C4-2B (cell line): ENCODE data around the gene IFNG.
"Not testable (repeated sequence)": the region's sequence is repeated elsewhere in the genome, so short reads cannot be mapped to it uniquely, and the experiment has no call there.

Experiments
- H3K27ac ChIP-seq: fragments of 450-650 bp; 2 replicates; pipeline ENCODE4 v1.5.1; 2017
- ZFX ChIP-seq: fragments of 450-650 bp; IDR thresholded peaks from 2 replicates; pipeline ENCODE4 v1.6.1; 2017
- TF ChIP-seq, protein P1 (sequence below): fragments of 450-650 bp; conservative IDR thresholded peaks from 2 replicates; pipeline ENCODE4 v1.5.1; 2017; ENCODE audit warnings: mild to moderate bottlenecking

The IFNG gene

DNA sequence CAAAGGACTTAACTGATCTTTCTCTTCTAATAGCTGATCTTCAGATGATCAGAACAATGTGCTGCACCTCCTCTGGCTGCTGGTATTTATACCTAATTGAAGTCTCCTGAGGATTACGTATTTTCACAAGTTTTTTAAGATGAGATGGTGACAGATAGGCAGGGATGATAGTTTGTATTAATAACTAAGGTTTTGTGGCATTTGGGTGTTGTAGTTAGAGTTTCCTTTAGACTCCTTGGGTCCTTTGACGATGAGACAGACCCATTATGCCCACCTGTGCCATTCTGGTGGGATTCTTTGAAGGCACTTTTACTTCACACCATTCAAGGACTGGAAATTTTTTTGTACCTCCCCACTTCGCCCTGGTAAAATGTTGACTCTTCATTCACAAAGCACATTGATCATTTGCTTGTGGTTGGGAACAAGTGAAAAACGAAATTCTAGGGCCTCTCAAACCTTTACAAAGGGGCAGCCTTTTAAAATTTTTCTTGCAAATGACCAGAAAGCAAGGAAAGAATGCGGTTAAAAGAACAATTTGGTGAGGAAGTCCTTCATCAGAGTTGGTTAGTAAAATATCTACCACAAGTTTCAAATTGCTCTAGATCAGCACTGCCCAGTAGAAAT lies at the start of gene IFNG:
IFNG (minus strand) TSS at position 60 of the 624 bp plus-strand sequence. CDS start 125 bp downstream, outside the sequence.
- no peak within 1 kb of the TSS for H3K27ac ChIP-seq
- no peak for TF ChIP-seq ZFX
- TF ChIP-seq, protein P1, sequence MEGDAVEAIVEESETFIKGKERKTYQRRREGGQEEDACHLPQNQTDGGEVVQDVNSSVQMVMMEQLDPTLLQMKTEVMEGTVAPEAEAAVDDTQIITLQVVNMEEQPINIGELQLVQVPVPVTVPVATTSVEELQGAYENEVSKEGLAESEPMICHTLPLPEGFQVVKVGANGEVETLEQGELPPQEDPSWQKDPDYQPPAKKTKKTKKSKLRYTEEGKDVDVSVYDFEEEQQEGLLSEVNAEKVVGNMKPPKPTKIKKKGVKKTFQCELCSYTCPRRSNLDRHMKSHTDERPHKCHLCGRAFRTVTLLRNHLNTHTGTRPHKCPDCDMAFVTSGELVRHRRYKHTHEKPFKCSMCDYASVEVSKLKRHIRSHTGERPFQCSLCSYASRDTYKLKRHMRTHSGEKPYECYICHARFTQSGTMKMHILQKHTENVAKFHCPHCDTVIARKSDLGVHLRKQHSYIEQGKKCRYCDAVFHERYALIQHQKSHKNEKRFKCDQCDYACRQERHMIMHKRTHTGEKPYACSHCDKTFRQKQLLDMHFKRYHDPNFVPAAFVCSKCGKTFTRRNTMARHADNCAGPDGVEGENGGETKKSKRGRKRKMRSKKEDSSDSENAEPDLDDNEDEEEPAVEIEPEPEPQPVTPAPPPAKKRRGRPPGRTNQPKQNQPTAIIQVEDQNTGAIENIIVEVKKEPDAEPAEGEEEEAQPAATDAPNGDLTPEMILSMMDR, result no peak

DNA sequence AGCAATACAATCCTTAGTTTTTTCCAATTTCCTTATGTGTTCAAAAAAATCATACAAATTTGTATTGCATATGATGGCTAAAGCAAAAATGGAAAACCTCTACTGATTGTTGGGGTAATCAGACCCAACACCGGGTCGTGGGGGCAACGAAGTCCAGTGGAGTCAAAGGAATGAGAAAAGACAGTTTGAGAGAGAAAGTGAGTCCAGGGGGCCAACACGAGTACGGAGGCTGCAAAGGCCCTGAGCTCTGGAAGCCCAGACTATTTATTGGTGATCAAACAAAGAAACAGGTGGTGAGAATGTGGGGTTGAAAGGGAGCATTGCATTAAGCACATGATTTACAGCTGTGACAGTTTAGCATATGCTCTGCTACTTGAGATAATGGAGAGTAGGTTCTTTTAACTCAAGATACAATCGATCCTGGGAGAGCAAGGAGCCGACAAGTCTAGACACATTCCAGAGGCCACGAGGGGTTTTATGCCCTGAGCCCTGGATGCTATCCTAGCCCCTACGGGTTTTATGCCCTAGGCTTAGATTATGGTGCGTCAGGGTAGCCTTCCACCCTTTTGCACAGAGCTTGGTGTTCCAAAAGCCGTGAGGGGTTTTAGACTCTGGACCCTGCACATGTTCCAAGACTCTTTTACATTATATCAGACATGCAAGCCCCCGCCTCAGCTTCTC lies 49.6 kb upstream of the IFNG start:
- not testable (repeated sequence) for H3K27ac ChIP-seq

DNA sequence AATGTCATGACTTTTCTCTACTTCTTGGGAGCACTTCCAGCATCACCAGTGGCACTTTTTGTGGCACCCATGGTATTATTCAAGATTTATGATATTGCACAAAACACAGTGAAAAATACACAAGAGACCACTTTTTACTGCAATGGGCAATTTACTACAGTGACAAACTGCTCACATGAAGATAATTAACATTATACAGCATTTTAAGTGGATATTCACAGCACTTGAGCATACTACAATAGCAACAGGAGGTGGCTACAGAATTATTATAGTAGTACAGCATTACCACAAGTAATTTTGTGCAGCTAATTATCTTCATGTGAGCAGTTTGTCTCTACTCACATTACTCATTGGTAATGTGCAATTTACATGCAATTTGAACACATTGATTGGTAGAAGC lies 47.7 kb upstream of the IFNG start:
- no peak for TF ChIP-seq ZFX
- TF ChIP-seq, protein P1, result no peak
- no peak overlapping the region for H3K27ac ChIP-seq

DNA sequence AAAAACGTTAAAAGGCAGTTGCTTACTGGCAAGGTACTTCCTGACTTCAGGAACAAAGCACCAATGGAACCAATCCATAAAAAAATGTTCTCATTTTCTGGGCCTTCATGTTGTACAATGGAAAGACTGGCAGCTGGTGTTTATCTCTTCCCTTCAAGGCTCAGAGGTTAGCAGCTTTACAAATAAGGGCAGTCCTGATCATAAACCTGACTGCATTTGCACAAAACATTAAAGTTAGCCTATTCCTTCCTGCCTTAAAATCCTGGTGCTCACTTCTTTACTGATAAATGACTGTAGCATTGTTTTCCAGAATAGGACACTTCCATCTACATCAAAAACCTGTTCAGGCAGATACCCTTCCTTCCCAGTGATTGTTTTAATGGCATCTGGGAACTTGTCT lies 46.9 kb upstream of the IFNG start:
- TF ChIP-seq, protein P1, result no peak
- TF ChIP-seq ZFX, result no peak
- no peak overlapping the region for H3K27ac ChIP-seq

DNA sequence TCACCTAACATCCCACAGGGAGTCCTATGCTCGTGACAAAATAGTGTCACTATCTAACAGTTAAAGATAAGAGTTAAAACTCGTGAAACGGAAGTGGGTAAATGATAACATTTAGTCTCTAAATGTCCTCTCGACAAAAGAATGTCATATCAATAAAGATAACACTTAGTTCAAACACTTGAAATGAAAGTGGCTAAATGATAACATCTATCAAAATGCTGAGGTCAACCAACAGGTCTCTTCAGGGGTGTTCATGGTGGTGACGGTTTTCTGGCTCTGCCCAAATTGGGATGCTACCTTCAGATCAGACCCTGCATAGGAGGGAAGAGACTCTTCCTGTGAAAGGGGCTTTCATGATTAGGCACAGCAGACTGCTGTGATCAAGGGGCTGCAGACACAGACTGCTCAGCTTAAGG lies 43.9 kb upstream of the IFNG start:
- TF ChIP-seq ZFX, result no peak
- TF ChIP-seq, protein P1, result no peak
- H3K27ac ChIP-seq, result no peak overlapping the region

DNA sequence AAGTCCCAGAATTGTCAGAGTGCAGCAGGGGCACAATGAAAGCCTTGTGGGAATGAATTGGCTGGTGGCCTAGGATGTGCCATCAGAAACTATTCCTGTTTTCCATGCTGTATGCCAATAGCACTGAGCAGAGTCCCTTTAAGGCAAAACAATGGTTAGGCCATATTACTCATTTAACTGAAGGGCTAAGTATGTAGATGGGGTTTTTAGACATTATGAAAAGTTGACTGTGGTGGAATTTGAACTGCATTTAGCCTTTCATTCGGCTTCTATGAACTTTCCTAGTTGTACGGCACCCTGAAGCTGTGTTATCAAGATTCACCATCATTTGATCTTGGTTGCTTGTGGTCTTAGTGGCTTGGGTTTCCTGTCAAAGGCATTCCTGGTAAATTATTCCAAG lies 41.3 kb upstream of the IFNG start:
- H3K27ac ChIP-seq, result no peak overlapping the region
- TF ChIP-seq ZFX, result no peak
- TF ChIP-seq, protein P1, result no peak

DNA sequence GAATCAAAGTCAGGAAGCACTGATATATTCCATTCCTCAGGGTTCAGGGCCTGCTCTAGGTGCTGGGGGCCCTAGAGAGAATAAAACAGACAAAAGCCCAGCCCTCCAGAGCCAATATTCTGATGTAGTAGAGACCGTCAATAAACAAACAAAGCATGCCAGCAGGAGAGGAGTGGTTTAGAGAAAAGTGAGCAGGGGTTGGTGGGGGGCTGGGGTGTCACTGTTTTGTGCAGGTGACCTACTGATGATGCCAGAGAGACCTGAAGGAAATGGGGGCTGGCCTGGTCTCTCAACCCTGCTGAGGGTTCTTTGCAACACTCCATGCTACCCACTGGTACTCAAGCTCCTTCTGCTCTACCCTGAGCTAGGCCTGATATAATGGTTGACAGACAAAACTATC lies 39.6 kb upstream of the IFNG start:
- TF ChIP-seq, protein P1, result no peak
- TF ChIP-seq ZFX, result no peak
- H3K27ac ChIP-seq, result no peak overlapping the region
